OCI-M1 (cell line): Measurements from ENCODE around the gene KIAA1755.

ENCODE experiments used
- DNase-seq: peaks from one replicate; lab custom pipeline; 2025; lab: John Stamatoyannopoulos, UW

Gene KIAA1755

DNA sequence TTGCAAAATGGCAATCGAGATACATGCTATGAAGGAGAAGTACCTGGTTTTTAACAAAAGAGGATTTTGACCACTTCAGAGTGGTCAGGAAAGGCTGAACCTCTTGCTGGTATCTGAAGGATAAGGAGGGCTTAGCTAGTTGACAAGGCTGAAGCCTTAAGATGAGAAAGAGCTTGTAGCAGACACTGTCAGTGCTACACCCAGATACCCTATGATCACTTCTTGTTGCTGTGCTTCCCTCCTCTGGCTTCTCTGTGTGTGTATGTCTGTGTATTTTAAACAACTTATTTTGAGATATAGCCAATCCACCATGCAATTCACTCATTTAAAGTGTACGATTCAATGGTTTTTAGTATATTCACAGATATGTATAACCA lies 56.6 kb downstream of the KIAA1755 start:
- peak; percentile 2 for DNase-seq

DNA sequence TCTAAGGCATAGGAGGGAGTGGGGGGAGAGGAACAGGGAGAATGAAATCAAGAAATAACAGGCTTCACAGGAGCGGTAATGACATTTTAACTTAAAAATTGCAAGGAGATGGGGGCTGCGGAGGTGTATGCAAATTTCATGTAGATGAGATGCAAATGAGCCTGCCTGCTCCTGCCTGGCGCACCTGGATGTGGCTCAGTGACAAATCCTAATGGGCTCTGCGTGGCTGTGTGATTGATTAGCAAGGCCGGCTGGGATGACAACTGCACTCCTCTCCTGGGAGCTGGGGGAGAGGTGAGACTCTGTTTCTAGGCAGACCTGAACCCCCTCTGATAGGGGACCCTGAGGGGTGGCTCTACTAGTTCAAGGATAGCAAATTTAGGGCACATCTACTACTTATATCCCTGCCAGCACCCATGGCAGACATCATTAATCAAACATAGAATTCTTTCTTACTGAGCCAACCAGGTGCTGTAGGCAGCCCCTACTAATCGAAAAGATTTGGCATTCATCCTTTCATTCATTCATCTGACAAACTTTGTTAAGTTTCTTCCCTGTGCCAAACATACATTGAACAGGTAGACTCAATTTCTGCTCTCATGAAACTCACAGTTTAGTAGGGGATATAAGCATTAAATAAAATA lies 57.1 kb downstream of the KIAA1755 start:
- no peak for DNase-seq

DNA sequence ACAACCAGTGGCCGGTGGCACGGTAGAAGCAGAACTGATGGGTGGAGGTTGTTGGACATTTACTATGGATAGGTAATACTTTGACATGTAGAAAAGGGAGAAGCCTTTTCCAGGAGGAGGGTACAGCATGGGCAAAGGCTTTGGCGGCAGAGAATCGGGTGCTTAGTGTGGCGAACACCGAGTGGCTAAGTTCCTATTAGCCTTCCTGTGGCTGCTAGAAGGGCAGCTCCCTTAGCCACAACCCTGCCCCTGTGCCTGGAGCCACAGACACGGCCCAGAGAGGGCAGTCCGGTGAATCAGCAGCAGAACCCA lies 57.6 kb downstream of the KIAA1755 start:
- no peak for DNase-seq

DNA sequence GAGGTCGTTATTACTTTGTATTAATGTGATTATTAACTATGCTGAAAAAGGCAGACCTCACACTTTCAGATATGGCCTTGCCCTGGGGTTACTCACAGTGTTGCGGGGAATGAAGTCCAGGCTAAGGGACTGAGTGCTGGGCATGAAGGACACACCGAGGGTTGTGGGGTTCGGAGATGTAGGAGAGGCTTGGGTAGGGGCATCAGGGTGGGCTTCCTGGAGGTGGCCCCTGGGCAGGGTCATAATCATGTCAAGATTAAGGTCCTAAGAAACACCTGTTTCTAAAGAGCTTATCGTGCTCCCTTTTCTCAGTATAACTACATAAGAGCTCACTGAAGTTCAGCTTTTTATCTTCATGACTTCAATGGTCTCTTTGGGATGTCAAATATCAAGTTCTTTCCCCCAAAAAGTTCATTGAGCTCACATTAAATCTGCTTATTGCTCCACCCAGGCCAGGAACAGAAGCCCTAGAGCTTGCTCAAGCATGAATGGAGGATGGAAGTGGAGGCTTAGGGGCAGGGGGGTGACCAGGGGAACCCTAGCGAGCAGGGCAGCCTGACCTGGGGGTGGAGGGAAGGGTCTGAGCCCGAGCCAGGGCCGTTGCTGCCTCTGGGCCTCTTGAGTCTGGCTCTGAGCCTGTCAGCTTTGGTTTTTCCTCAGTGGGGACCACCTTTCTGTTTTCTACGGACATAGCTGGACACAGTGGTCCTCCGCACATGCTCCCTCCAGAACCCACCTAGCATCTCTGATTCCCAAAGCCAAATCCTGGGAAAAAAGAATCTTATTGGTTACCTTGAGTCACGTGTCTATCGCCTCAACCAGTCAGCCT lies 58.2 kb downstream of the KIAA1755 start:
- DNase-seq, result no peak

DNA sequence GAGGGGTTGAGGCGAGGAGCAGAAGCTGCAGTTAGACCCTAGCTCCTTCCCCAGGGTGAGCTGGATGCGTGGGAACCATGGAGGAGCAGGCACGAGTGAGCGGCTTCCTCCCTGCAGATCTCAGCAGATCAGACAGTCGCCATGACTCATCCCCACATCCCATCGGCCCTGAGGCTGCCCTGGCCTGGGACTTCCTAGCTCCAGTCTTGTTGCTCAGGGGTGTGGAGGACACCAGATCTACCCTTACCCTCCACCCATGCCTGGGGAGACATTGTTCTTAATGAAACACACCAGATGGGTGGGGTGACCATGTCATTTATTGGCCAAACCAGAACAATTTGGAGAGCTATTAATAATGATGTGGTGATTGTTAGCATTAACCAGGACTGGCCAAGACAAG lies 59.2 kb downstream of the KIAA1755 start:
- no peak for DNase-seq

DNA sequence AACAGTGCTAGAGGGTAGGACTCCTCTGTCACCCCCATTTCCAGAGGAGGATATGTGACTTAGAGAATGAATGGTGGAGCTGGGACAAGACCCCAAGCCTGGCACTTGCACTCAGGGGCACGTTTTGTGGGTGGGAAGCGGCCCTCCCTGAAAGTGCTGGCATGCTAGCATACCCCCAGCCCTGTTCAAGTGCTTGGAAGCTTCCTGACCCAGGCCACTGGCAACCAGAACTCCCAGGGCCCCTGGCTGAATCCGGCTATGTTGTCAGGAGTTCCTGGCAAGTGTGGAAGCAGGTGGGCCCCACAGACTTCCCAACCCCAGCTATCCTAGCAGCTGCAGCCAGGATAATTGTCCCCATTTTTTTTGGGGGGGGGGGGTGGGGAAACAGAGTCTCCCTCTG lies 59.9 kb downstream of the KIAA1755 start:
- DNase-seq, result no peak

DNA sequence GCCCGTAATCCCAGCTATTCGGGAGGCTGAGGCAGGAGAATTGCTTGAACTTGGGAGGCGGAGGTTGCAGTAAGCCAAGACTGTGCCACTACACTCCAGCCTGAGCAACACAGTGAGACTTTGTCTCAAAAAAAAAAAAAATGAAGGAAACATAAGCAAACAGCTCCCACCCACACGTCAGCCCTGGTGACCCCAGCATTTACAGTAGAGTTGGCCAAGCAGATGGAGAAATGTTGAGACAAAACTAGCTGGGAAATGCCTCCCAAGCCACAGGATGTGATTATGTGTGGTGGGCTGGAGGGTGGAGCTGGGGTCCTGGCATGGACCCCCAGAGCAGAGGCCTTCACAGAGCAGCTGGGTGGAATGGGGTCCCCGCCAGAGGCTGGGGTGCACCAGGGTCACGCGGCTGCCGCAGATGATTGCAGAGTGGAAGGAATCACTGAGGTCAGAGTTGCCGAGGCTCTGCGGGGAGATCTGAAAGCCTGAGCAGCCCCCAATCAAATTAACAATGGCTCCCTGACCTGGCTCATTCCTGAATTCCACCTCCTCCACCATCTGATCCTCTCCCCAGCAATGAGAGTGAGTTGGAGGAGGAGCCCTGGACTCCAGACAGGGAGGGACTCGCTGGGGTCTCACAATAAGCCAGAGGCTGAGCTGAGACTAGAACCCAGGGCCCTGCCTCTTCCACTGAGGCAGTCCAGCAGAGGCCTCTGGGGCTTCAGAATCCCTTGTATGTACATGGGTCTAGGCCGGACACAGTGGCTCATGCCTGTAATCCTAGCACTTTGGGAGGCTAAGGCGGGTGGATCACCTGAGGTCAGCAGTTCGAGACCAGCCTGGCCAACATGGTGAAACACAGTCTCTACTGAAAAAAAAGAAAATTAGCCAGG lies 60.8 kb downstream of the KIAA1755 start:
- no peak for DNase-seq

DNA sequence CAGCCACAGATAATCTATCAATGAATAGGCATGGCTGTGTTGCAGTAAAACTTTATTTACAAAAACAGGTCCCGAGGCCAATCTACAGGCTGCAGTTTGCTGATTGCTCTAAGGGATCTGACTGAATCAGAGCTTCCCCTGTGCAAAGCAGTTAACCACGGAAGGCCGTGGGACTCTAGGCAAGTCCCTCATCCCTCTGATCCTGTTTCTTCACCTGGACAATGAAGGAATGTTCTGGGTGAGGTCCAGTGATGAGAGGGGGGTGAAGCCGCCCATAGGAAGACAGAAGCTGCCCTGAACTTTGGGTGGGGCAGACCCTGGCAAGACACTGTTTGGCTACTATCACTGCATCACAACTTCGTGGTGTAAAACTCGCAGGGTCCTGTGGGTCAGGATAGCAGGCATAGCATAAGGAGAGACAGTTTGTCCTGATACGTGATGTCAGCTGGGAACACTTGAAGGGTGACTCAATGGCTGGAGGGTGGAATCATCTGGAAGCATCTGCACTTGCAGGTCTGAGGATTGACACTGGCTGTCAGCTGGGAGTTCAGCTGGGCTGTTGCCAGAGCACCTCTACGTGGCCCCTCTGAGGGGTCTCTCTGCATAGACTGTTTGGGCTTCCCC lies 62.2 kb downstream of the KIAA1755 start:
- peak; percentile 6 for DNase-seq

DNA sequence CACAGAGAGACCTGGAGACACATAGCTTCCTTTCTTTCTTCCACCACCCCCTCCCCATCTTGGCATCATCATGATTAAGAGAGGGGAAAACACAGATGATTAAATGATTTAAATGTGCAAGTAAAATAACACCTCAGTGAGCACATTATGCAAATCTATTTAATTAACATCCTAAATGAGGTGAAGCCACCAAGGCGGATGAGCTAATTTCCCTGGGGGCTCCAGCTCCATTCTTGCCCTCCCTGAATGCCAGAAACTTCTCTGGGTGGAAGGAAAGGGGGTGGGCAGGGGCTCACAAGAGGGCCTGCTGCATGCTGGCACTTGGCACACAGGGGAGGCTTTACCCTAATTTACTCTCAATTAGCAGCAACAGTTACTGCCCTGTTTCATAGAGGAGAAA lies 62.9 kb downstream of the KIAA1755 start:
- DNase-seq, result no peak

DNA sequence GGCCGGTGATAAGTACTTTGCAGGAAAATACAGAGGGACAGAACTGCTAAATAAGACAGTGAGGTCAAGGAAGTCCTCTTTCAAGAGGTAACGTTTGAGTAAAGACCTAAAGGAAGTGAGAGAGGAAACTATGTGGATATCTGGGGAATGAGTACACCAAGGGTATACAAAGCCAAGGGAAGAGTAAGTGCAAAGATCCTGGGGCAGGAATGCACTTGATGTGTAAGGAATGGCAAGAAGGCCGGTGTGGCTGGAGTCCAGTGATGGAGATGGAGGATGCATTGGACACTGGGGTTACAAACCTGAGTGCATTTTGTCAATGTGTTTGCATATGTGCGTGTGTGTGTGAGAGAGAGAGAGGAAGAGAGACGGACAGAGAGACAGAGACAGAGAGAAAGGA lies 63.3 kb downstream of the KIAA1755 start:
- DNase-seq, result no peak

DNA sequence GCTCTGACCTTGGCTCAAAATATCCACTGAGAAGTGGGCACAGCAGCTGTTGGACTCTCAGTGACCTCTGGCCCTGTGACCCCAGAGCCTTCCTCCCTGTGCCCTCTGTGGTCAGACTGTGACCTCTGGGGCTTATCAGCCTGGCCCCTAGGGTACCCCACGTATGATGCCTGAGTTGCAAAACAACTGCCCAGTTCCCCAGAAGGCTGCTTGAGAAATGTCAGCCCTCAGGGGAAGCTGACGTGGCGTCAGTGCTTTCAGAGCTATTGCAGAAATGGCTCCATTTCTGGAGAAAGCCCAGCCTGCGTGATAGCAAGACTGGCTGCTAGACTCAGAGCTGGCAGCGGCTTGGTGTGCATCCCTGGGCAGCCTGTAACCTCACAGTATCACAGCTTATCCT lies 63.9 kb downstream of the KIAA1755 start:
- peak; percentile 63 for DNase-seq

DNA sequence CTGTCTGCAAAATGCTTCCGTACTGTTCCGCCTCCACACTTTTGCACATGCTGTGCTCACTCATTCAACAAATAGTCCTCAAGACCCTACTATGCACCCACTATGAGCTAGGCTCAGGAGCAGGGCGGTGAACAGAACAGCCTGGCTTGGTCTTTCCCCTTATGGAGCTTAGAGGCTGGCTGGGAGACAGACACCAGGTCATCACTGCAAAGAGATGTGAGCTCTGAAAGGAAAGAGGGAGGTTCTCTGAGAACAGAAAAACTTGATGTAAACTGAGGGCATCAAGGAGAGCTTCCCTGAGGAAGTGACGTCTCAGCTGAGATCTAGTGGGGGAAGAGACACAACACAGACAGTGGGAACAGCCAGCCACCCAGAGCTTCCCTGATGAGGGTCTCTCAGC lies 64.5 kb downstream of the KIAA1755 start:
- no peak for DNase-seq

DNA sequence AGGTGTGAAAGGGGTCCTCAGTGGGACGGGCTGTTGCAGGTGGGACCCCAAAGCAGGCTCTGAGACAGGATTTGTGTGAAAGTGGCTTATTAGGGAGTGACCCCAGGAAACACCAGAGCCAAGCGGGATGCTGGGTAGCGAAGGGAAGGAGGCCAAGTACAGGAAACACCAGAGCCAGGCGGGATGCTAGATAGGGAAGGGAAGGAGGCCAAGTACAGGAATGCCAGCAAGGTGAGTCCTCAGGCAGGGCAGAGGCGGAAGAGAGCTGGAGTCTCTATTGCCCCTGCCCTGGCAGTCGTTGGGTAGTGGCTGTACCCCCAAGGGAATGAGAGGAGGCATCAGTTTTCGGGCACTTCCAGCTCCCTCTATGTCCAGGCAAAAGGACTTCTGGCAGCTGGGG lies 65.0 kb downstream of the KIAA1755 start:
- DNase-seq, result no peak

DNA sequence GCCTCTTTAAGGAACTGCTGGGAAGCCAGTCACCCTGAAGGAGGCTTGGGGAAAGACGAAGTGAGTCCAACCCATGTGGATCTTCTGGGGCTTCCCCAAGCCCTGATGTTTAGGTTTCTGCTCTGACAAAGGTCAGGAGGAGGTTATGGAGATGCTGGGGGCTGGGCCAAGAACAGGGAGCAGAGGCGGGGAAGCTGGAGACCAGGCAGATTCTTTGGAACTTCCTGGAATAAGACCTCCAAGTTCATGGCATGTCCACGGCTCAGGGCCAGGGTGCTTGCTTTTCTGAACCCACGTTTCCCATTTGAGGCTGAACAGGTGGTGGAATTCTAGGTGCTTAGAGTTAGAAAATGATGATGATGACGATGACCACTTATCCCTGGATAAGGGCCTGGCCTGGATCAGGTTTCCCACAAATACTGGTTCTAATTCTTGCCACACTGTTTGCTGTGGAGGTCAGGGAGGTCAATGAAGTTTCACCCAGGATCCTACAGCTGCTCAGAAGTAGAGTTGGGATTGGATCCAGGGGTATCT lies 65.5 kb downstream of the KIAA1755 start:
- no peak for DNase-seq

DNA sequence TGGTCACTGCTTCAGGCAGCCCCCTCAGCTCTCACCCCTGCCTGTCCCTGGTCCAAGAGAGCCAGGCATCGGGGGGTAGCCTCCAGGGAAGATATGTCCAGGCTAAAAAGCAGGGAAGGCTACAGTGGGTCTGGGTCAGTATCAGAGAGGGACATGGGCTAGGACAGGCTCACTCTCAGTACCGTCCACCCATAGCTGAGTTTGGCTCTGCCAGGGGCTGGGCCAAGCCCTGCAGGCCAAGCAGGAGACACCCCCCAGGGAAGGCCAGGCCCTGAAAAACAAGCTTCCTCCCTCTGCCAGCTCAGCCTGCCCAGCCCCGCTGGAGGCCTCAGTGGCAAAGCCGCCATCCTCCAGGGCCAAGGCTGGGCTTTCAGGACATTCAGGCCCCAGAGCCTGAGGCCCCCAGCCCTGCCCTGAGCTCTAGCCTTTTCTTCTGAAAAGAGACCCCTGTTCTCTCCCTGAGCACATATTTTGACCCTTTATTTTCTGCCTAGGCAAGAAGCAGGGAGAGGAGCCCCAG lies 66.9 kb downstream of the KIAA1755 start:
- no peak for DNase-seq

DNA sequence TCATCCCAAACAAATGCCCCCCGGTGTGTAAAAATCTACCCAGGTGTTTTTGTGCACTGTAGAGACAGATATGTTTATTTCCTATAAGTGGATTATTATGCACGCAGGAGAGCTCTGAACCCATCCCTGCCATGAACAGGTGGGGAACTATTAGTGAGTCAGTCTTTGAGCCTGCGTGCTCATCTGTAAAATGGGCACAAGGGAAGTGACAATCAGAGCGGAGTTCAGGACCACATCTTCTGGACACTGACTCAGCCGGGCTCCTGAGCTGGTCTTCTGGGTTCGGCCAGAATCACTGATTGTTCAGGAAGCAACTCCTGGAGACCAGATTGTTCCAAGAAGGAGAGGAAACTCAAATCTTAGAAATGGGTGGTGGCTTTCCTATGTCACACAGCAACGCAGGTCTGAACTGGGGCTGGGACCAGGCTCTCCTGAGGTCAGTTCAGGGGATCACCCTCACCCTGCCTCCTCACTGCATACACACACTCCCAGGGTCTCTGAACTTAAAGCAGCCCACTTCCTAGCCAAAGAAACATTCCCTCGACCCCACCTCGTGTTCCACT lies 68.1 kb downstream of the KIAA1755 start:
- no peak for DNase-seq

DNA sequence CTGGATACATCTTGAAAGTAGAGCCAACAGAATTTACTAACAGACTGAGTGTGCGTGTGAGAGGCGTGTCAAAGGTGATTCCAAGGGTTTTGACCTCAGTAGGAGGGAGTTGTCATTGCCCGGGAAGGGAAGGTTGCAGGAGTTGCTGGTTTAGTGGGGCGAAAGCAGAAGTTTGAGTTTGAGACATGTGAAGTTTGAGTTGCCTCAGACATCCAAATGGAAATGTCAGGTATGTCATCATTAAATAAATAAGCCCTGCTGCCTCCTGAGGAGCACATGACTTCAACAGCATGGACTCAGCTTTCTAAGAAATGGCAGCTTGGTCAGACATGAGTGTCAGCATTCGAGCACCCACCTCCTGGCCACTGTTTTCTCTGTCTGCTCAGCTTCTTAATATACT lies 68.9 kb downstream of the KIAA1755 start:
- peak; percentile 6 for DNase-seq

DNA sequence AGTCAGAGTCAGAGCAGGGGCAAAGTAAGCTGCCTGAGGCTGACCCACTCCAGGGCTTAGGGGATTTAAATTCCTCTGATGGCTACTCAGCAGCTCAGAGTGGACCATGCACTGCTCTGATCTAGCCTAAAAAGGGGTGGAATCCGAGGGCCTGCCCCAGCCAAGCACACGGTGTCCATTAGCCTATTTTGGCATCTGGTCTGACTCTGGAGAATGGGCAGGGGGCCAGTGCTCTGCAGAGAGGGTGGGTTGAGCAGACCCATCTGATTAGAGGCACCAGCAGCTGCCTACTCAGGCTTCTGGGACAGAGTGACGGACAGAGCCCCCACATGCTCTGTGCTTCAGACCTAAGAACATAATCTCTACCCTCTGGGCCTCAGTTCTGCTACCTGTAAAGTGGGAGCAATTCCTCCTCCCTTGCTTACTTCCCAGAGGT lies 69.6 kb downstream of the KIAA1755 start:
- DNase-seq, result no peak

DNA sequence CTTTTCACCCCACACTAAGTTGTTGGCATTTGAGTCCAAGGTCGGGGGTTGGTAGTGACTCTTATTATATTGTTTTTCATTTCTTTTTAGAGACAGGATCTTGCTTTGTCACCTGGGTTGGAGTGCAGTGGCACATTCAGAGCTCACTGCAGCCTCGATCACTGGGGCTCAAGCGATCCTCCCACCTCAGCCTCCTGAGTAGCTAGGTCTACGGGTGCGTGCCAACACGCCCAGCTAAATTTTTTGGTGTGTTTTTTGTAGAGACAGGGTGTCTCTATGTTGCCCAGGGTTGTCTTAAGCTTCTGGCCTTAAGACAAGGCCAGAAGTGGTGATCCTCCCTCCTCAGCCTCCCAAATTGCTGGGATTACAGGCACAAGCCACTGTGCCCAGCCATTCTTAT lies 70.4 kb downstream of the KIAA1755 start:
- no peak for DNase-seq

DNA sequence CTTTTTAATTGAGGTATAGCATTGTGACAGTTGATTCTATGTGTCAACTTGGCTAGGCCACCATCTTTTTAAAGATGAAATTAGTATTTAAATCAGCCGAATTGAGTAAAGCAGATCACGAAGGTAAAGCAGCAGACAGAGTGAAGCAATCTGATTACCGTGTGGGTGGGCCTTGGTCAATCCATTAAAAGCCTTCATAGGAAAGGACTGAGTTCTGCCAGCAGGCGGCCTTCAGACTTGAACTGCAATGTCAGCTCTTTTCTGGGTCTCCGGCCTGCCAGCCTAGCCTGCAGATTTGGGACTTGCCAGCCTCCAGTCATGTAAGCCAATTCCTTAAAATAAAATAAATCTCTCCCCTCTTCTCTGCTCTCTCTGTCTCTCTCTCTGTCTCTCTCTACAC lies 73.0 kb downstream of the KIAA1755 start:
- peak; percentile 43 for DNase-seq

DNA sequence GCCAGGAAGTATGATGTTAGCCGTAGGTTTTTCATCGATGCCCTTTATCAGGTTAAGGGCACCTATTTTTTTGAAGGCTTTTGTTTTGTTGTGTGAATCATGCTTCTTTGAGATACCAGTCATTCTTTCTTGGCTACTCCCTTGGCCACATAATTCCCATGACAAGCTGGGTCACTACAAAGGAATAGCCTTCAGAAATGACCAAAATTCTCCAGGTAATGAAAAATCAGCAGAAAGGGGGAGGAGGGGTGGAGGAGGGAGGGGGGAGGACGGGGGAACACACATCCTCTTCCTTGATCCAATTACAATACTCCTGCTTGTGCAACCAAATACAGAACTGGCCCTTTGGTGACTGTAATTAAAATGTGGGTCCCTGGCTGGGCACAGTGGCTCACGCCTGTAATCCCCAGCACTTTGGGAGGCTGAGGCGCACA lies 73.7 kb downstream of the KIAA1755 start:
- DNase-seq, result no peak

DNA sequence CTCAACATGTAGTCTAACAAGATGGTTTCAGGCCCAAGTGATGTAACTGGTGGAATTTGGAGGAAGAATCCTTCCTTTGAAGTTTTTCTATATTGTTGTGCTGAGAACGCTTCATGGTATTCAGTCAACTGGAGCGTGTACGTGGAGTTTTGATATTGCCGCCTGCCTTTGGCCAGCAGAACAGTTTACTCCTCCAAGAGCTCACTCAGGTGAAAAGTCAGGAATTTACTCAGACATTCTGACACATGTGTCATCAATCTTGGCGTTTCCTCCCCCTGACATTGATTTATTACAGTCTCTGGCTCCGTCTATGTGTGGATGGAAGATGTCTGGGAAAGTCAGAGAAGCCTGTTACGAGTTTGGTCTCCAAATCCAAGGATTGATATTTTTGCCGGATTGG lies 76.4 kb downstream of the KIAA1755 start:
- DNase-seq, result no peak
